ENCODE data around the gene HPCAL1.

The HPCAL1 gene

GRCh38 chr2:10423400-10423774, 120.7 kb downstream of the HPCAL1 start:
- H3K9me2 ChIP-seq (replicated peaks; ENCODE audit: insufficient read depth, low read length): no peaks in the 10 kb centered on the region
- H3K9me3 ChIP-seq (ENCODE audit: insufficient read depth, low read length): no peaks in the 10 kb centered on the region
- no peaks in the 10 kb centered on the region for H3K79me2 ChIP-seq (ENCODE audit: insufficient read depth, low read length)
- no peaks in the 10 kb centered on the region for H3K36me3 ChIP-seq (ENCODE audit: low read length)
- H3F3A ChIP-seq (ENCODE audit: insufficient read depth): no peaks in the 10 kb centered on the region
- no peak overlapping the region for H2AFZ ChIP-seq (ENCODE audit: low read depth, low read length, severe bottlenecking)
- H3K4me2 ChIP-seq (ENCODE audit: low read depth, low read length, poor library complexity, severe bottlenecking): no peak overlapping the region
- no peaks in the 10 kb centered on the region for H3K27me3 ChIP-seq (ENCODE audit: low read length)
- TF ChIP-seq CTCF (IDR thresholded peaks at IDR 0.05; ENCODE audit: insufficient read depth, low read length, poor library complexity, severe bottlenecking) (no peak), EZH2phosphoT487 (conservative IDR thresholded peaks at IDR 0.05; ENCODE audit: low read length) (no peak)
- no peak overlapping the region for H3K4me3 ChIP-seq (ENCODE audit: insufficient read depth, low read length, poor library complexity, severe bottlenecking)
- no peak overlapping the region for H3K9ac ChIP-seq (ENCODE audit: low read length)
- no peaks in the 10 kb centered on the region for H4K20me1 ChIP-seq (ENCODE audit: low read depth, low read length)
- H3K27ac ChIP-seq (ENCODE audit: low read depth, low read length): no peak overlapping the region

- Histone ChIP-seq H2AFZ (ENCODE audit: low read depth, low read length, severe bottlenecking) (no peak overlapping the region), H3K36me3 (ENCODE audit: low read length) (no peaks in the 10 kb centered on the region), H4K20me1 (ENCODE audit: low read depth, low read length) (no peaks in the 10 kb centered on the region), H3K4me3 (ENCODE audit: insufficient read depth, low read length, poor library complexity, severe bottlenecking) (no peak overlapping the region), H3K9me3 (ENCODE audit: insufficient read depth, low read length) (no peaks in the 10 kb centered on the region), H3K79me2 (ENCODE audit: insufficient read depth, low read length) (no peaks in the 10 kb centered on the region), H3K27ac (ENCODE audit: low read depth, low read length) (no peak overlapping the region), H3K27me3 (ENCODE audit: low read length) (no peaks in the 10 kb centered on the region), H3K9me2 (replicated peaks; ENCODE audit: insufficient read depth, low read length) (no peaks in the 10 kb centered on the region), H3F3A (ENCODE audit: insufficient read depth) (no peaks in the 10 kb centered on the region), H3K9ac (ENCODE audit: low read length) (no peak overlapping the region), H3K4me2 (ENCODE audit: low read depth, low read length, poor library complexity, severe bottlenecking) (no peak overlapping the region)
- TF ChIP-seq CTCF (IDR thresholded peaks at IDR 0.05; ENCODE audit: insufficient read depth, low read length, poor library complexity, severe bottlenecking) (no peak), EZH2phosphoT487 (conservative IDR thresholded peaks at IDR 0.05; ENCODE audit: low read length) (no peak)
Measured at GRCh38 chr2:10424051-10424450, 121.3 kb downstream of the HPCAL1 start.

- no peak overlapping the region for H2AFZ ChIP-seq (ENCODE audit: low read depth, low read length, severe bottlenecking)
- H3K9ac ChIP-seq (ENCODE audit: low read length): no peak overlapping the region
Measured at GRCh38 chr2:10424916-10425505, 122.3 kb downstream of the HPCAL1 start.

More at GRCh38 chr2:10424916-10425505, 122.3 kb downstream of the HPCAL1 start:
- no peak overlapping the region for H3K4me2 ChIP-seq (ENCODE audit: low read depth, low read length, poor library complexity, severe bottlenecking)
- H3K27ac ChIP-seq (ENCODE audit: low read depth, low read length): no peak overlapping the region
- TF ChIP-seq EZH2phosphoT487 (conservative IDR thresholded peaks at IDR 0.05; ENCODE audit: low read length) (no peak), CTCF (IDR thresholded peaks at IDR 0.05; ENCODE audit: insufficient read depth, low read length, poor library complexity, severe bottlenecking) (no peak)
- no peaks in the 10 kb centered on the region for H3K27me3 ChIP-seq (ENCODE audit: low read length)
- H3K4me3 ChIP-seq (ENCODE audit: insufficient read depth, low read length, poor library complexity, severe bottlenecking): no peak overlapping the region
- H3K79me2 ChIP-seq (ENCODE audit: insufficient read depth, low read length): no peaks in the 10 kb centered on the region
- no peaks in the 10 kb centered on the region for H3K36me3 ChIP-seq (ENCODE audit: low read length)
- H3F3A ChIP-seq (ENCODE audit: insufficient read depth): no peaks in the 10 kb centered on the region
- no peaks in the 10 kb centered on the region for H4K20me1 ChIP-seq (ENCODE audit: low read depth, low read length)
- H3K9me3 ChIP-seq (ENCODE audit: insufficient read depth, low read length): no peaks in the 10 kb centered on the region
- no peaks in the 10 kb centered on the region for H3K9me2 ChIP-seq (replicated peaks; ENCODE audit: insufficient read depth, low read length)

All from SU-DHL-6 (cell line).